Uterus (tissue), 2 donors: ENCODE data around the gene MTPN.

Experiments used
- CTCF ChIP-seq, 4 experiments: fragments of 200-600 bp in 2 of 4; fragments of 450-650 bp in 2 of 4; sonication (generic) in 2 of 4; IDR thresholded peaks; one replicate each; pipeline ENCODE4 v1.5.1; 2016 to 2019; ENCODE audit warnings: antibody characterized with exemption in 4 of 4, mild to moderate bottlenecking in 2 of 4, moderate library complexity in 1 of 4
- POLR2A ChIP-seq, 2 donors: fragments of 450-650 bp; IDR thresholded peaks; one replicate each; pipeline ENCODE4 v1.6.1; 2016; ENCODE audit warnings: antibody characterized with exemption in 2 of 2, mild to moderate bottlenecking in 1 of 2, moderate library complexity in 1 of 2

- TF ChIP-seq CTCF (IDR thresholded peaks at IDR 0.05) (no peak), POLR2A (IDR thresholded peaks at IDR 0.05) (no peak)
These were observed 11.6 kb downstream of the MTPN start for GRCh38 chr7:135965602-135966001.
